Endothelial cell of umbilical vein (primary cell): ENCODE results near the gene MS4A3.

Experiments
- EZH2 ChIP-seq: IDR thresholded peaks from 2 replicates; pipeline ENCODE4 v1.6.1; 2012; ENCODE audit warnings: borderline replicate concordance, low read depth, mild to moderate bottlenecking, moderate library complexity, low read length, inconsistent platforms; ENCODE audit not compliant: severe bottlenecking
- FOS ChIP-seq: IDR thresholded peaks from 2 replicates; pipeline ENCODE4 v1.6.1; 2011; ENCODE audit warnings: mild to moderate bottlenecking, low read length, moderate library complexity, borderline replicate concordance; ENCODE audit not compliant: insufficient read depth
- JUN ChIP-seq: IDR thresholded peaks from 2 replicates; pipeline ENCODE4 v1.6.1; 2011; ENCODE audit warnings: borderline replicate concordance, low read depth; ENCODE audit not compliant: insufficient read length, insufficient read depth
- POLR2A ChIP-seq: IDR thresholded peaks from 2 replicates; pipeline ENCODE4 v1.6.1; 2012; ENCODE audit warnings: low read depth, mild to moderate bottlenecking, control low read depth, low read length
- POLR2AphosphoS5 ChIP-seq: IDR thresholded peaks from 2 replicates; pipeline ENCODE4 v1.6.1; 2012; ENCODE audit warnings: low read depth, mild to moderate bottlenecking, control low read depth, low read length, moderate library complexity; ENCODE audit not compliant: insufficient read depth
- TF ChIP-seq, protein P1 (sequence below), 2 donors: IDR thresholded peaks; 1 replicate in 1 of 2; 2 replicates in 1 of 2; pipeline ENCODE4 v1.5.1; 2011; ENCODE audit warnings: low read length in 2 of 2, mild to moderate bottlenecking in 2 of 2, moderate library complexity in 2 of 2, control low read depth in 1 of 2, inconsistent platforms in 1 of 2, low read depth in 1 of 2; ENCODE audit not compliant: insufficient read depth in 1 of 2; ENCODE audit errors: extremely low read depth in 1 of 2
- TF ChIP-seq, protein P2 (sequence below): IDR thresholded peaks from 2 replicates; pipeline ENCODE4 v1.6.1; 2011; ENCODE audit not compliant: insufficient read depth, insufficient read length

DNA sequence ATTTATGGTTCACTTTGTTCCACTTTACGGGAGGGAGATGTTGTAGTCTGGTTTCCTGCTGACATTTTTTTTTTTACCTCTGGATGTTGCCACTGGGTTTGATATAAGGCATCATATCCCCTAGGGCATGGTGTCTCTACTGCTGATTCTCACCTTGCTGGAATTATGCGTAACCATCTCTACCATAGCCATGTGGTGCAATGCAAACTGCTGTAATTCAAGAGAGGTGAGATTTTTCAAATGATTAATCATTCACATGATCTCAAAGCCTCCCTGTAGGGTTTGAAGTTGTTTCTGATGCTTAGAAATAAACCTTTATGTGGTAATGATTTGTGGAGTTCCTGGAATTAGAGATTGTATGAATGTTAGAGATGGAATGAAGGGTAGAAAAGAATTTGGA lies 13.0 kb downstream of the MS4A3 start:
- TF ChIP-seq POLR2A (no peak), EZH2 (no peak), POLR2AphosphoS5 (no peak), JUN (no peak), FOS (no peak)
- TF ChIP-seq, protein P1, sequence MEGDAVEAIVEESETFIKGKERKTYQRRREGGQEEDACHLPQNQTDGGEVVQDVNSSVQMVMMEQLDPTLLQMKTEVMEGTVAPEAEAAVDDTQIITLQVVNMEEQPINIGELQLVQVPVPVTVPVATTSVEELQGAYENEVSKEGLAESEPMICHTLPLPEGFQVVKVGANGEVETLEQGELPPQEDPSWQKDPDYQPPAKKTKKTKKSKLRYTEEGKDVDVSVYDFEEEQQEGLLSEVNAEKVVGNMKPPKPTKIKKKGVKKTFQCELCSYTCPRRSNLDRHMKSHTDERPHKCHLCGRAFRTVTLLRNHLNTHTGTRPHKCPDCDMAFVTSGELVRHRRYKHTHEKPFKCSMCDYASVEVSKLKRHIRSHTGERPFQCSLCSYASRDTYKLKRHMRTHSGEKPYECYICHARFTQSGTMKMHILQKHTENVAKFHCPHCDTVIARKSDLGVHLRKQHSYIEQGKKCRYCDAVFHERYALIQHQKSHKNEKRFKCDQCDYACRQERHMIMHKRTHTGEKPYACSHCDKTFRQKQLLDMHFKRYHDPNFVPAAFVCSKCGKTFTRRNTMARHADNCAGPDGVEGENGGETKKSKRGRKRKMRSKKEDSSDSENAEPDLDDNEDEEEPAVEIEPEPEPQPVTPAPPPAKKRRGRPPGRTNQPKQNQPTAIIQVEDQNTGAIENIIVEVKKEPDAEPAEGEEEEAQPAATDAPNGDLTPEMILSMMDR (IDR thresholded peaks at IDR 0.05; ENCODE audit: extremely low read depth in 1 of 2, insufficient read depth in 1 of 2, low read depth in 1 of 2, low read length in 2 of 2) = no peak
- TF ChIP-seq, protein P2, sequence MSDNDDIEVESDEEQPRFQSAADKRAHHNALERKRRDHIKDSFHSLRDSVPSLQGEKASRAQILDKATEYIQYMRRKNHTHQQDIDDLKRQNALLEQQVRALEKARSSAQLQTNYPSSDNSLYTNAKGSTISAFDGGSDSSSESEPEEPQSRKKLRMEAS = no peak
